OCI-LY1 (cell line): Measurements from ENCODE around the gene HORMAD2.

ENCODE experiments used
- CTCF ChIP-seq: fragments of 200-600 bp; sonication (generic), shearing (Covaris generic); IDR thresholded peaks from 2 replicates; pipeline ENCODE4 v1.5.1; 2017; ENCODE audit warnings: mild to moderate bottlenecking, antibody characterized with exemption, low read length, moderate library complexity, mixed read lengths
- EZH2 ChIP-seq: fragments of 200-600 bp; sonication (generic), shearing (Covaris generic); IDR thresholded peaks from 2 replicates; pipeline ENCODE4 v1.8.0; 2017; ENCODE audit warnings: borderline replicate concordance, mixed run types, mild to moderate bottlenecking, antibody characterized with exemption, low read length, moderate library complexity, mixed read lengths

GRCh38 chr22:30088468-30088867 is 8.2 kb downstream of the HORMAD2 start:
- no peak for TF ChIP-seq CTCF
- no peak for TF ChIP-seq EZH2
